ENCODE measurements around the gene TEX14.

TEX14 gene

GRCh38 chr17:58531661-58532554 lies 159.9 kb downstream of the TEX14 start:
- DNase-seq (ENCODE audit: low spot score in 2 of 2) (peak; percentile 26 to 43), ATAC-seq (replicated peaks; ENCODE audit: extremely low read depth, poor library complexity, severe bottlenecking) (peak; percentile 71)
- Mint-ChIP-seq H3K4me1 (no peaks in the 10 kb centered on the region), H3K9me3 (no peaks in the 10 kb centered on the region), H3K27me3 (peaks cover 35% of the 10 kb centered on the region), H3K36me3 (ENCODE audit: insufficient read depth) (no peaks in the 10 kb centered on the region), H3K4me3 (peak overlapping the region; percentile 41), H3K27ac (ENCODE audit: low read depth) (no peak overlapping the region)

- DNase-seq (ENCODE audit: low spot score in 2 of 2): no peak
- no peak for ATAC-seq (replicated peaks; ENCODE audit: extremely low read depth, poor library complexity, severe bottlenecking)
- H3K27ac Mint-ChIP-seq (ENCODE audit: low read depth): no peak overlapping the region
- H3K4me3 Mint-ChIP-seq: peak overlapping the region; percentile 41
- peaks cover 30% of the 10 kb centered on the region for H3K27me3 Mint-ChIP-seq
- H3K9me3 Mint-ChIP-seq: no peaks in the 10 kb centered on the region
- H3K4me1 Mint-ChIP-seq: no peaks in the 10 kb centered on the region
- H3K36me3 Mint-ChIP-seq (ENCODE audit: insufficient read depth): no peaks in the 10 kb centered on the region
Measured at GRCh38 chr17:58531122-58531521, 160.7 kb downstream of the TEX14 start.

GRCh38 chr17:58530655-58531054 lies 161.2 kb downstream of the TEX14 start:
- no peaks in the 10 kb centered on the region for H3K9me3 Mint-ChIP-seq
- H3K4me1 Mint-ChIP-seq: no peaks in the 10 kb centered on the region
- peaks cover 25% of the 10 kb centered on the region for H3K27me3 Mint-ChIP-seq
- no peak overlapping the region for H3K27ac Mint-ChIP-seq (ENCODE audit: low read depth)
- H3K36me3 Mint-ChIP-seq (ENCODE audit: insufficient read depth): no peaks in the 10 kb centered on the region
- H3K4me3 Mint-ChIP-seq: peak overlapping the region; percentile 41
- DNase-seq (ENCODE audit: low spot score in 2 of 2) (no peak), ATAC-seq (replicated peaks; ENCODE audit: extremely low read depth, poor library complexity, severe bottlenecking) (no peak)

DNA sequence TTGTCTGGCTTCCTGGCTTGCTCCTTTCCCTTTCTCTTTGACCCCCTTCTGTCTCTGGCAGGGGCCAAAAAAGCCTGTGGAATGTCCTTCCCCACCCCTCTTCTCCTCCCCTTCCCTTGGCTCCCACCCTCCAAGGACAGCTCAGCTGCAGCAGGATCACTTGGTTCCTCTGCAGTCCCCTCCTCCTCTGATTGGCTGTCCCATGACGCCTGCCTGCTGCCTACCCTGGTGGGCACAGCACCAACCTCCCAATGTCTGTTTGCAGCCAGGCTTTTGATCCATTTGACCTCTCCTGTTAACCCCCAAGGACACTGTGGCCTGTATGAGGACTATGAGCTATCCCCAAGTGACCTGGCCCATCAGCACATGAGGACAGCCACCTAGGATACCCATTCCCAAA lies 162.6 kb downstream of the TEX14 start:
- Mint-ChIP-seq H3K36me3 (ENCODE audit: insufficient read depth) (no peaks in the 10 kb centered on the region), H3K4me1 (no peaks in the 10 kb centered on the region), H3K27me3 (peaks cover 12% of the 10 kb centered on the region), H3K9me3 (no peaks in the 10 kb centered on the region), H3K4me3 (no peak overlapping the region), H3K27ac (ENCODE audit: low read depth) (no peak overlapping the region)
- no peak for DNase-seq (ENCODE audit: low spot score in 2 of 2)
- no peak for ATAC-seq (replicated peaks; ENCODE audit: extremely low read depth, poor library complexity, severe bottlenecking)

DNA sequence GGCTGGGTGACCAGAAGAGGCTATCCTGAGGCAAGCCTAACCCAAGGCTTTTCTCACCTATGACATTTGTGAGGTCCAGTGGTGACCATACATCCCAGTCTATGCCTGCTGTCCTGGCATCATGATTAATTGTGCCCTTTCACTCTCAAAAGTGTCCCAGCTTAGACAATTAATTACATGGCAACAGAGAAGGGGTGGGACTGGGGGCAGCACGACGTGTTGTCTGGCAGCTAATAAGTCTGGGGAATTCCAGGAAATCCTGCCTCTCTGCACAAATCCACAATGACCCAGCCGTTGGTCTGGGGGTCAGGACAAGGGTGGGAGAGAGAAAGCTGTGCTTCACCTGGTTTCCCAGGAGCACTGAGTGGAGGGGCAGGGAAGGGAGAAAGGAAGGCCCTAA lies 163.4 kb downstream of the TEX14 start:
- no peak for ATAC-seq (replicated peaks; ENCODE audit: extremely low read depth, poor library complexity, severe bottlenecking)
- peaks cover 10% of the 10 kb centered on the region for H3K27me3 Mint-ChIP-seq
- no peaks in the 10 kb centered on the region for H3K4me1 Mint-ChIP-seq
- H3K4me3 Mint-ChIP-seq: no peak overlapping the region
- H3K9me3 Mint-ChIP-seq: no peaks in the 10 kb centered on the region
- DNase-seq (ENCODE audit: low spot score in 2 of 2): no peak
- no peaks in the 10 kb centered on the region for H3K36me3 Mint-ChIP-seq (ENCODE audit: insufficient read depth)
- H3K27ac Mint-ChIP-seq (ENCODE audit: low read depth): no peak overlapping the region

GRCh38 chr17:58527949-58528348 lies 163.9 kb downstream of the TEX14 start:
- ATAC-seq (replicated peaks; ENCODE audit: extremely low read depth, poor library complexity, severe bottlenecking) (no peak), DNase-seq (ENCODE audit: low spot score in 2 of 2) (no peak)
- no peaks in the 10 kb centered on the region for H3K36me3 Mint-ChIP-seq (ENCODE audit: insufficient read depth)
- H3K4me1 Mint-ChIP-seq: no peaks in the 10 kb centered on the region
- H3K27ac Mint-ChIP-seq (ENCODE audit: low read depth): no peak overlapping the region
- no peaks in the 10 kb centered on the region for H3K9me3 Mint-ChIP-seq
- H3K4me3 Mint-ChIP-seq: no peak overlapping the region
- H3K27me3 Mint-ChIP-seq: peaks cover 8% of the 10 kb centered on the region

DNA sequence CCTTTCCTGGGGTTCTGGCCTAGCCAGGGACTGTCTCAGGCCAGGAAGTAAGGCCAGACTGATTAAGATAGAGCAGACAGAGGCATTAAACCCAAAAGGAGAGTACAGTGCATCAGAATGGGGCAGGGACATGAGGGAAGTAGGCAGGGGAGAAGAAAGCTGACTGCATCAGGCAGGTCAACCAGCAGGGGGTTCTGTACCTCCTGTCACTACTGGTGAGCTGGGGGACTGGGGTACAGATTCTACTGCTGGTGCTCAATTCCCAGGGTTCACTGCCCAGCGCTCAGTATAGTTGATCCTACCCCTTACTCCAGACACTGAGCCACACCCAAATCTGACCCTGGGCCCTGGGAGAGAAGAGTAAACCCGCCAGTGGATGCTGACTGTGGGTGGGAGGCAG lies 164.5 kb downstream of the TEX14 start:
- no peak overlapping the region for H3K27ac Mint-ChIP-seq (ENCODE audit: low read depth)
- H3K36me3 Mint-ChIP-seq (ENCODE audit: insufficient read depth): no peaks in the 10 kb centered on the region
- H3K9me3 Mint-ChIP-seq: no peaks in the 10 kb centered on the region
- no peaks in the 10 kb centered on the region for H3K4me1 Mint-ChIP-seq
- H3K27me3 Mint-ChIP-seq: peaks cover 1% of the 10 kb centered on the region
- no peak overlapping the region for H3K4me3 Mint-ChIP-seq
- DNase-seq (ENCODE audit: low spot score in 2 of 2) (no peak), ATAC-seq (replicated peaks; ENCODE audit: extremely low read depth, poor library complexity, severe bottlenecking) (no peak)

GRCh38 chr17:58525239-58525638 lies 166.6 kb downstream of the TEX14 start:
- Mint-ChIP-seq H3K27ac (ENCODE audit: low read depth) (no peak overlapping the region), H3K27me3 (no peaks in the 10 kb centered on the region), H3K4me1 (no peaks in the 10 kb centered on the region), H3K36me3 (ENCODE audit: insufficient read depth) (no peaks in the 10 kb centered on the region), H3K4me3 (no peak overlapping the region), H3K9me3 (no peaks in the 10 kb centered on the region)
- DNase-seq (ENCODE audit: low spot score in 2 of 2): no peak
- ATAC-seq (replicated peaks; ENCODE audit: extremely low read depth, poor library complexity, severe bottlenecking): no peak

DNA sequence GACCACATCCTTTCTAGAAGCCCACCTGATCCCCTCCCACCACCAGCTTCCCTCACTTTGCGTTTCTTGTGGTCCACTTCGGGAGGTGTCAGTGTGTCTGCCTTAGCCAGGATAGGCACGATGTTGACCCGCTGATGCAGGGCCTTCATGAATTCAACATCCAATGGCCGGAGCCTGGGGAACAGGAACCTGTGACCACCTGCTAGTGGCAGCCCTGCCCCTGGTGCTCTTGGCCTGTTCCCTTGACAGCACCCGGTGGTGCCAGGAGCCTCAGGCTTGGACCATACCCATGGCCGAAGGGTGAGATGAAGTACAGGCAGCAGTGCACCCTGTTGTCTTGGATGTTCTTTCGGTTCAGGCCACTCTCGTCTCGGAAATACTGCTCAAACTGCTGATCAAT lies 170.2 kb downstream of the TEX14 start:
- H3K27me3 Mint-ChIP-seq: no peaks in the 10 kb centered on the region
- peaks cover 15% of the 10 kb centered on the region for H3K36me3 Mint-ChIP-seq (ENCODE audit: insufficient read depth)
- H3K4me1 Mint-ChIP-seq: peaks cover 6% of the 10 kb centered on the region
- H3K4me3 Mint-ChIP-seq: no peak overlapping the region
- H3K9me3 Mint-ChIP-seq: no peaks in the 10 kb centered on the region
- no peak for DNase-seq (ENCODE audit: low spot score in 2 of 2)
- ATAC-seq (replicated peaks; ENCODE audit: extremely low read depth, poor library complexity, severe bottlenecking): no peak
- H3K27ac Mint-ChIP-seq (ENCODE audit: low read depth): no peak overlapping the region

GRCh38 chr17:58520843-58521430 lies 170.9 kb downstream of the TEX14 start:
- no peak for ATAC-seq (replicated peaks; ENCODE audit: extremely low read depth, poor library complexity, severe bottlenecking)
- H3K36me3 Mint-ChIP-seq (ENCODE audit: insufficient read depth): peaks cover 15% of the 10 kb centered on the region
- H3K4me3 Mint-ChIP-seq: no peak overlapping the region
- H3K4me1 Mint-ChIP-seq: peaks cover 13% of the 10 kb centered on the region
- no peak overlapping the region for H3K27ac Mint-ChIP-seq (ENCODE audit: low read depth)
- DNase-seq (ENCODE audit: low spot score in 2 of 2): no peak
- no peaks in the 10 kb centered on the region for H3K9me3 Mint-ChIP-seq
- no peaks in the 10 kb centered on the region for H3K27me3 Mint-ChIP-seq

DNA sequence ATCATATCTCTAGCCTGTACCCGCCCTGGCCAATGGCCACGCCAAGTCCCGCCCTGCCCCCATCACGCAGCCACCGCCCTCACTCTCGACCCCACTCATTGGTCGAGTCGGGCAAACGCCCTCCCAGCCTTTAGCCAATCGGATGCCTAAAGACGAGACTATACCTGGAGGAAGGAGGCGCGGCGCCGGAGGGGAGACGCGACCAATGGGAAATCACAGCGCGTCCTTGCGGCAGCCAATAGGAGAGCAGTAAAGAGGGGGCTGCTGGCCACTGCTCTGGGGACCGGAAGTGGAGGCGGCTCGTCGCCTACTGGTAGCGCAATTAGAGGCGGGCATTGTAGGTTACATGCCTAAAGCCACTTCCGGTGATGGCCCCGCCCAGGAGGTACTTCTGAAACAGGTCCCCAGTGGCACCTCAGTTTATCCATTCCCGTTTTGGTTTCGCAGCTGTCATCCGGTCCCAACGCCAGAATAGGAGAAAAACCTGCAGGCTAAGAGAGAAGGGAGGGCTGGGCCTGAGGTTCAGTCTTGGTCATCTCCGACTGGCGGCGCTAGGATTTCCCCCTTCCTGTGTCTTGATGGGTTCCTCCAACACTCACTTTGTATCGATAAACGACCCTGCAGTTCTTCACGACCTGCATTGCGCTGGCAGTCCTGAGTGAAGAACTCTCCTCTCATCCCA lies 173.8 kb downstream of the TEX14 start:
- H3K36me3 Mint-ChIP-seq (ENCODE audit: insufficient read depth): peaks cover 18% of the 10 kb centered on the region
- H3K27me3 Mint-ChIP-seq: no peaks in the 10 kb centered on the region
- H3K9me3 Mint-ChIP-seq: no peaks in the 10 kb centered on the region
- DNase-seq (ENCODE audit: low spot score in 2 of 2) (peak; percentile 97 to 100), ATAC-seq (replicated peaks; ENCODE audit: extremely low read depth, poor library complexity, severe bottlenecking) (peak; percentile 81)
- H3K4me3 Mint-ChIP-seq: peak overlapping the region; percentile 91
- H3K4me1 Mint-ChIP-seq: peaks cover 35% of the 10 kb centered on the region
- peak overlapping the region; percentile 81 for H3K27ac Mint-ChIP-seq (ENCODE audit: low read depth)

- ATAC-seq (replicated peaks; ENCODE audit: extremely low read depth, poor library complexity, severe bottlenecking): no peak
- H3K27me3 Mint-ChIP-seq: no peaks in the 10 kb centered on the region
- H3K4me3 Mint-ChIP-seq: peak overlapping the region; percentile 91
- H3K4me1 Mint-ChIP-seq: peaks cover 40% of the 10 kb centered on the region
- peaks cover 19% of the 10 kb centered on the region for H3K36me3 Mint-ChIP-seq (ENCODE audit: insufficient read depth)
- H3K27ac Mint-ChIP-seq (ENCODE audit: low read depth): peak overlapping the region; percentile 81
- no peaks in the 10 kb centered on the region for H3K9me3 Mint-ChIP-seq
- DNase-seq (ENCODE audit: low spot score in 2 of 2): no peak
Measured at GRCh38 chr17:58517378-58517927, 174.4 kb downstream of the TEX14 start.

All from central memory CD8-positive, alpha-beta T cell (primary cell).